Uterus (tissue), 2 donors: ENCODE results near the gene TMOD3.

Experiments used
- POLR2A ChIP-seq, 2 donors: fragments of 450-650 bp; IDR thresholded peaks; one replicate each; pipeline ENCODE4 v1.6.1; 2016; ENCODE audit warnings: antibody characterized with exemption in 2 of 2, mild to moderate bottlenecking in 1 of 2, moderate library complexity in 1 of 2
- TF ChIP-seq, protein P1 (sequence below), 4 experiments: fragments of 200-600 bp in 2 of 4; fragments of 450-650 bp in 2 of 4; sonication (generic) in 2 of 4; IDR thresholded peaks; one replicate each; pipeline ENCODE4 v1.5.1; 2016 to 2019; ENCODE audit warnings: antibody characterized with exemption in 4 of 4, mild to moderate bottlenecking in 2 of 4, moderate library complexity in 1 of 4

DNA sequence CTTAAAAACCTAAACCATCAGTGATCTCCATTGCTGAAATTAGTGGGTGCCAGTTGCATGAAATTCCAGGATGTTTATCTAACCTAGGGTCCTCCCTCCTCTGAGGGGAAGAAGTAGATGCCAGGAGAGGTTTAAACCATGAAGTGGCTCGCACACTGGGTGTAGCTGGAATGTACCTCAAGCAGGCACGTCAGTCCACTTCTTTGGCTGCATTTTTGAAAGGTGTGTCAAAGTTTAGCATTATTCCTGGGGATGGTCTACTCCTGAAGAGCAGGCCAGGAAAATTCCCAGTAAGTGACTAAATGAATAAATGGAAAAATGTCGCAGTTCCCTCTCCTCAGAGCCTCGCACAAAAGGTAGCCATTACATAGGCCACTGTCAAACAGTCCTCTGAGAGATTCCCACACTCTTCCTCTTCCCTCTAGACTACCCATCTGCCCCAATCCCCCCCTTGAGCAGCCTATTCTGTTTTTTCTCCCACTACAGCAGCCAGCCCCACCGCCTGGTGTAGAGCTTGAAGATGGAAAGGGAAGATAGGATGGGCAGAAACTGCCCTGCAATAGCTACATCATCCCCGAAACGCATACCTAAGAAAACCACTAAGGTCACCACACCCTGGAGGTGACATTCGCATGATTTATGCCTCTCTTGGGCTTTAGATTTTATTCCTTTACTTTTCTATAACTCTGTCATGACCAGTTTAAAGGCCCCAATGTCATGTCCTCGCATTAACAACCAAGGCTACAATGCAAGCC lies 655 bp upstream of the TMOD3 start:
- no peak for TF ChIP-seq POLR2A (IDR thresholded peaks at IDR 0.05)
- TF ChIP-seq, protein P1, sequence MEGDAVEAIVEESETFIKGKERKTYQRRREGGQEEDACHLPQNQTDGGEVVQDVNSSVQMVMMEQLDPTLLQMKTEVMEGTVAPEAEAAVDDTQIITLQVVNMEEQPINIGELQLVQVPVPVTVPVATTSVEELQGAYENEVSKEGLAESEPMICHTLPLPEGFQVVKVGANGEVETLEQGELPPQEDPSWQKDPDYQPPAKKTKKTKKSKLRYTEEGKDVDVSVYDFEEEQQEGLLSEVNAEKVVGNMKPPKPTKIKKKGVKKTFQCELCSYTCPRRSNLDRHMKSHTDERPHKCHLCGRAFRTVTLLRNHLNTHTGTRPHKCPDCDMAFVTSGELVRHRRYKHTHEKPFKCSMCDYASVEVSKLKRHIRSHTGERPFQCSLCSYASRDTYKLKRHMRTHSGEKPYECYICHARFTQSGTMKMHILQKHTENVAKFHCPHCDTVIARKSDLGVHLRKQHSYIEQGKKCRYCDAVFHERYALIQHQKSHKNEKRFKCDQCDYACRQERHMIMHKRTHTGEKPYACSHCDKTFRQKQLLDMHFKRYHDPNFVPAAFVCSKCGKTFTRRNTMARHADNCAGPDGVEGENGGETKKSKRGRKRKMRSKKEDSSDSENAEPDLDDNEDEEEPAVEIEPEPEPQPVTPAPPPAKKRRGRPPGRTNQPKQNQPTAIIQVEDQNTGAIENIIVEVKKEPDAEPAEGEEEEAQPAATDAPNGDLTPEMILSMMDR (IDR thresholded peaks at IDR 0.05), result no peak
